Peyer's patch (tissue), 4 donors: Measurements from ENCODE around the gene DPYD.

Experiments used
- POLR2A ChIP-seq, 2 donors: fragments of 450-650 bp; IDR thresholded peaks; one replicate each; pipeline ENCODE4 v1.5.1; 2017; ENCODE audit warnings: antibody characterized with exemption in 2 of 2, mild to moderate bottlenecking in 2 of 2, moderate library complexity in 2 of 2
- TF ChIP-seq, protein P1 (sequence below), 6 experiments: fragments of 450-650 bp in 4 of 6; fragments of 200-600 bp in 2 of 6; sonication (generic) in 1 of 6; IDR thresholded peaks; one replicate each; pipeline ENCODE4 v1.5.1; 2017 to 2019; ENCODE audit warnings: antibody characterized with exemption in 6 of 6, mild to moderate bottlenecking in 3 of 6, moderate library complexity in 1 of 6

DNA sequence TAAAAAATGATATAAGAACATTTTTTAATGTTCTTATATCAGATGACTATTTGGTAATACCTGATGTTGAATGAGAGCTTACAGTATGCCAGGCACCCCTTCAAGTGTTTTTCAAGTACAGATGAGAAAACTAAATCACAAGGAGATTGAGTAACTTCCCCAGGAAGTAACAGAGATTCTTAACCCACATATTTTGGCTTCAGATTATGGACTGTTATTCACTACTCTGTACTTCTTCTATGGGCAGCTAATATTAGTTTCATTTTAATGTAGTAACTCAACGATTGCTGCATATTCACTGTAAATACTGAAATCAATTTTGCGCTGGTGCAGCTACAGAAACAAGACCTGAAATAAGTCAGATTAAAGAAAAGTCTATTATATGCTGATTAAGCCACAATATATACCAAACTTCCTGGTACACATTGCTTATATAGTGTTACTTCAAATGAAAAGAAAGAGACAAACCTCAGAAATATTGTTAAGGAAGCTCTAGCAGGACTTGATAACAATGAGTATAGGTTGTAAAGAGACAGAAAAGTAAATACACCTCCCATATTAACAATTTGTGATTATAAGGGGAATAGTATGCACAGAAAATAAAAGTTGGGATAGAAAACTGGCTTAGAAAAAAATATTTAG, 19.7 kb downstream of the DPYD start:
- TF ChIP-seq, protein P1, sequence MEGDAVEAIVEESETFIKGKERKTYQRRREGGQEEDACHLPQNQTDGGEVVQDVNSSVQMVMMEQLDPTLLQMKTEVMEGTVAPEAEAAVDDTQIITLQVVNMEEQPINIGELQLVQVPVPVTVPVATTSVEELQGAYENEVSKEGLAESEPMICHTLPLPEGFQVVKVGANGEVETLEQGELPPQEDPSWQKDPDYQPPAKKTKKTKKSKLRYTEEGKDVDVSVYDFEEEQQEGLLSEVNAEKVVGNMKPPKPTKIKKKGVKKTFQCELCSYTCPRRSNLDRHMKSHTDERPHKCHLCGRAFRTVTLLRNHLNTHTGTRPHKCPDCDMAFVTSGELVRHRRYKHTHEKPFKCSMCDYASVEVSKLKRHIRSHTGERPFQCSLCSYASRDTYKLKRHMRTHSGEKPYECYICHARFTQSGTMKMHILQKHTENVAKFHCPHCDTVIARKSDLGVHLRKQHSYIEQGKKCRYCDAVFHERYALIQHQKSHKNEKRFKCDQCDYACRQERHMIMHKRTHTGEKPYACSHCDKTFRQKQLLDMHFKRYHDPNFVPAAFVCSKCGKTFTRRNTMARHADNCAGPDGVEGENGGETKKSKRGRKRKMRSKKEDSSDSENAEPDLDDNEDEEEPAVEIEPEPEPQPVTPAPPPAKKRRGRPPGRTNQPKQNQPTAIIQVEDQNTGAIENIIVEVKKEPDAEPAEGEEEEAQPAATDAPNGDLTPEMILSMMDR (IDR thresholded peaks at IDR 0.05), result no peak
- TF ChIP-seq POLR2A (IDR thresholded peaks at IDR 0.05), result no peak
